GM18868 (cell line): ENCODE data around the gene CPLX1.

ENCODE experiments used
- ATAC-seq: cut with Tn5 transposase; IDR thresholded peaks from one replicate; pipeline ENCODE4 v1.9.1; 2021; ENCODE audit warnings: mild to moderate bottlenecking, moderate library complexity; ENCODE audit not compliant: unreplicated experiment

CPLX1 gene

DNA sequence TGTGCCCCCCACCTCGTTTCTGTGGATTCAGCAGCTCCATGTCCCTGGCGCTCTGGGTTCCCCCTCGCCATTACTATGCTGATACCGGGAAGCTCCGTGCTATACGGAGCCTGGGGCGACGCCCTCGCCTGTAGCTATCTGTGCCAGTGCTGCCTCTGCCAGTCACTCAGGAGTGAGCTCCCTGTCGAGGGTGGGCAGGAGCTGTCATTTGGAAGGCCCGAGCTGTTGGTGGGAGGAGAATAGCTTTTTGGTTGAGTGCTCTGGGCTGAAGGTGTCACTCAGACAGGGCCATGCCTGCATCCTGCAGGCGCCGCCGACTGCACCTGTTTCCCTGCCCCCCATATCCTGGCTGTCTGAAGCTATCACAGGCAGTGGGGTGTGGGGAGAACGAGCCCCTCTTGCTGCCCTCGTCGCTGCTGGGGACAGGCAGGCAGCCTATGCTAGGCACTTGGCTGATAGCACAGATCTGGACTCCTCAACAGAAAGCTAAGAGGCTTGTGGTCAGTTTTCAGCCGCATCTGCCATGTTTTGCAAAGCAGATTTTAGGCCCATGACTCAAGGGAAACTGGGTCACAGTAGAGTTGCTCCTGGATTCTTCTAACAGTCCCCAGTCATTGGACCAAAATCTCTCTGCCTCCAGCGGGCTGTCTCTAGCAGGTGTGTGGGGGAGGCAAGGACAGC is 31.8 kb downstream of the CPLX1 start:
- ATAC-seq: no peak

DNA sequence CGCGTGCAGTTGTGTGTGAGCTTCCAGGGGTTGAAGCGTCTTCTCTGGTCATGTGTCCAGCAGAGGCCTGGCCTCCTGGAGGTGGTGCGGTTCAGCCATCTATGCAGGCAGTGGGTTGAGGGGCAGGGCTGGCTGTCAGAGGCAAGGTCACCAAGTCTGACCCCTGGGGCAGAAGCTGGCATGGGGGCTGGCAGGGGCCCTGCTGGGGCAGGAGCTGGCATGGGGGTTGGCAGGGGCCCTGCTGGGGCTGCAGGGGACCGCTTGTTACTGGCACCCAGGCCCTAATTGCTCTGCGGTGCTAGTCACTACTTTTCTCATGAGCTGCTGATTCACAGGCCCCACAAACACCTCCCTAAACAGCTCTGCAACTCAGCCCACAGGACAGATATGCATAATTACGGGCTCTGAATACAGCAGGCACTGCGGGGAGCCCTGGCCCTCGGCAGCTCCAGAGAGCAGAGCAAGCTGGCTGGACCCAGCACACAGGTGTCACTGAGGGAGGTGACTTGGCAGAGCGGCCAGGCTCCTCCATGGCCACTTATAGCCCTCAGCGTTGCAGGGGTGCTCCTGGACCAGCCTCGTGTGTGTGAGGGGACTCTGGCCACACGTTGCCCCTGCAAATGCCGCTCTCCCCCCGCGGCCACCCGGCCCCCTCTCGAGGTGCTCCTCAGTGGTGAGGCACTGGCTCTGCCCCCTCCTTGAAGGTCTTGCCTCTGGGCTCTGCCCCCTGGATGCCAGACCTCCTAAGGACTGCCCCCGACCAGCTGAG is 32.7 kb downstream of the CPLX1 start:
- no peak for ATAC-seq

DNA sequence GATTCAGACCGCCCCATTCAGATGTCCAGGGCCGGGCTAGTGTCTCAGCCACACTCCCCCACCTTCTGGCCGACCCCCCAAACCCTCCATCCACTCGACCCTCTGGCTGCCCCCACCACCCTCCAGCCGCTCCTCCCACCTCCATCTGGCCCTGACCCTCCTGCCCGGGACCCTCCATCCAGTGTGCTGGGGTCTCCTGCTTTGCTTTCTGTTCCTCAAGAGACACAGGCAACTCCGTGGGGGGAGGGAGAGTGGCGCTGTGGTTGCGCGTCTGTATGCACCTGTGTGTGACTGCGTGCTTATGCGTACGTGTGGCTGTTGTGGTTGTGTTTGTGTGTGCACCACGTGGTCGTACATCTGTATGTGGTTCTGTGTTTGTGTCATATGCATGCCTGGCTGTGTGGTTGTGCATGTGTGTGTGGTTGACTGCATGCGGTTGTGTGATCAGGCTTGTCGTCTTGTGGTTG is 33.3 kb downstream of the CPLX1 start:
- no peak for ATAC-seq

DNA sequence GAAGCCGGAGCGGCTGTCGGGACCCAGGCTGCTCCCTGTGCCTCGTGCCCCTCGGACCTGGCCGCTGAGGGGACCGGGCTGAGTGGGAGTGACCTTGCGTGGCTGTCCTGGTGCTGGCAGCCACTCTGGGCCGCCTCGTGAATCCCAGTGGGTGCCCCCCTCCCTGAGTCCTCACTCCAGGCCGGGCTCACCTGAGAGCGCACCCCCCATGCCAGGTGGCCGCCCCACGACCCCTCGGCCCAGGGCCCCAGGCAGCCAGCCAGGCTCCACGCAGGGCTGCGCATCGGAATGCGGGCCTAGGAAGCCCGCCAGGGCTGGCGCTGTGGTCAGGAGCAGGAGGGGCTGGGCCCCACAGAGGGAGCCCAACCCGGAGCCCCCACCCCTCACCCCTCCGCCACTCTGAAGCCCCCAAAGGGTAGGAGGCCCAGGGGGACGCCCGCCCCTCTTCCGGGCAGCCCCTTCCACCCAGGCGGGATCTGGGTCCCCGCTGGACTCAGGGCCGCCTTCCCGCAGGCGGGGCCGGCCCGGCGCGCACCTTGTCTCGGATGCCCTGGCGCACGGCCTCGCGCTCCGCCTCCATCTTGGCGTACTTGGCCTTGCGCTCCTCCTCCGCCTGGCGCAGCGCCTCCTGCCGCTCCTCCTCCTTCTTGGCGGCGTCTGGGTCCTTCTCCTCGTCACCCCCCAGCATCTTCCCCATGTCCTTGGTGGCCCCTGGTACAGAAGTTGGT is 33.9 kb downstream of the CPLX1 start:
- ATAC-seq: no peak

DNA sequence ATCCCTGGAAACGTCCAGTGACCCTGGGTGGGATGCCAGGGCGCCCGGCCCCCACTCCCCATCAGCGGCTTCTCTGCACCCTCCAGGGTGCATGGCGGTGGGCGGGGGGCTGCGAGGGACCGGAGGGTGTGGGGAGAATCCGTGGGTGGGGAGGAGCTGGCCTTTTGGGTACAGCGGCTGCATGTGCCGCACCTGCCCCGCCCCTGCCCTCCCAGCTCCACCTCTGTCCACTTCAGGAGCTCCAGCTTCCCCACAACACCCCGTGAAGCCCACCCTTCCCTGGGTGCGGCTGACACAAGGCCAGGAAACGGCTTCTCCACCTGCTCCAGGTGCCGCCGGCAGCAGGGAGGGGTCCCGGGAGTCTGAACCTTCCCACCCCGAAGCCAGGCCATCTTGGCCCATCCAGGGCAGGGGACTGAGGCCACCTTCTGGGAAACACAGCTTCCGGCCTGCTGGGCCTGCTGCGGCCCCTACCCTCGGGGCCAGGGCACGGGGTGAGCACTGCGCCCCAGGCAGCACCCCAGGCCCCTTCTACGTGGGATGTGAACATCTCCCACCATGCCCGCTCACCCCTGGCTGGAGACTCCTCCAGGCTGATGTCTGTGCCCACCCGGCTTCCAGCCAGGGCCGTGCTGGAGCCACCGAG is 34.6 kb downstream of the CPLX1 start:
- ATAC-seq: no peak

DNA sequence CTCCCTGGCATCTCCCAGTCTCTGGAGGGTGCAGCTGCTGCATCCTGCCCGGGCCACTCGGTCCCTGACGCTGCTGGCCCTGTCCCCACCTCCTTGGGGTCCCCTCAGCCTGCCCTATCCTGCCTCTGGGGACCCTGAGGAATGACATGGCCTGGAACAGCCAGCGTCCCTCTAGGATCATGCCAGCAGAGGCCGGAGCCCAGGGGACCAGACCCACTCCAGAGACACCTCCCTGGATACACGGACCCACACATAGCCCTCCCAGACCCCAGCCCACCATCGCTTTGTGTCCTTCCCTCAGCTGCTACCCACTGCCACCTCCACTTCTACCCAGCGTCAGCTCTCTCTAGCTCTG is 35.5 kb downstream of the CPLX1 start:
- ATAC-seq: no peak

DNA sequence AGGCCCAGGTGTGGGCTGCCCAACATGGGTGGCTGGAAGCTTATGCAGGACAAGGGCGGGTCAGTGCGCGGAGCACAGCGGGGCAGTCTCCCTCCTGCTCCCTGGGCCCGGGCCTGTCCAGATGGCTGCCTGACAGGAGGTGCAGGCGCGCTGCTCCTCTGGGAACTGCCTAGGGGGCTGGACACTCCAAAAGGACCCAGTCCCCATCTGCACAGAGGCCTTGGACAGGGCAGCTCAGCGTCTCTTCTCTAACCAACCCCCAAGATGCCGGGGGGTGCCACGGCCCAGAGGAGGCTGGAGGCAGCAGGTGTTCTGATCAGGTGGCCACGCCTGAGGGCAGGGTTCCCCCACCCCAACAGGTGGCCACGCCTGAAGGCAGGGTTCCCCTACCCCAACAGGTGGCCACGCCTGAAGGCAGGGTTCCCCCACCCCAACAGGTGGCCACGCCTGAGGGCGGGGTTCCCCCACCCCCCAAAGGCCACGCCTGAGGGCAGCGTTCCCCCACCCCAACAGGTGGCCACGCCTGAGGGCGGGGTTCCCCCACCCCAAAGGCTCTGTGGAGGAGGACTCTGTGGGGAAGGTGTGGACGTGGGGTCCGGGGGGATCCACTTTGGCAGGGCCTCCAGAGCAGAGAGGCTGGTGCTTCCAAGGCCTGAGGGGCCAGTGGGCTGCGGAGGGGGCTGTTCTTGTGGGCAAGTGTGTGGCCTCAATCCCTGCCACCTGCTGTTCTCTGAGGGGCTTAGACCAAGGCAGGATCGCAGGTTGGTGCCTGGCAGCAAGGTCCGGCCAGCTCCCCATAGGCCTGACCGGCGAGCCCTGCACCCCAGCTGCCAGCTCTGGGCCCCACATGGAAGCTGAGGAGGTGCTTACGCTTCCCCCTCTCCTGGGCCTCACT is 36.1 kb downstream of the CPLX1 start:
- ATAC-seq: no peak

DNA sequence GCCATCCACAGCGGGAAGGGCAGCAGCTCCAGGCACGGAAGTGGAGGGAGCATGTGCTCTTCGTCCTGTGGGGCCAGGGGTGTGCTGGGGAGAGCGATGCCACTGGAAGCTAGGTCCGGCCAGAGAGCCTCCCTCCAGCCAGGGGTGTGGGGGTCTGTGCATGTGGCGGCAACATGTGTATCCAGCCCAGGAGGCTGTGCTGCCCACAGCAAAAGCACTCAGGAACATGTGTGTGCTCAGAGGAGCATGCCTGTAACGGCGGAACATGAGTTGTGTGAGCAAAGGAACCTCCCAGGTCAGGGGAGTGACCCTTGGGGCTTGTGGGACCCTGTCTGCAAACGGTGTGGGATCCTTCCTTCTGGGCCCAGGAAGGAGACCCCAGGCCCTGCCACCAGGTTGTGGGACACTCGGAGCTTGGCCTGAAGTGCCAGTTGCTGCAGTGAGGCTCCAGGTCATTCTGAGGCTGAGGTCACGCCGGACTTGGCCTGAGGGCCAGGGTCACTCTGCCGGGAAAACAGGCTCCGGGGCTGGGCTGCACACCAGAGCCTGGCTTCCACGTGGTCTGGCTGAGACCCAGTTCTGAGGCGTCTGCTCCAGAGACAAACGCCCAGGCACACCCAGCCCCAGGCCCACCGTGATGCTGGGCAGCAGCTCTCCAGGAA is 37.2 kb downstream of the CPLX1 start:
- ATAC-seq: no peak

DNA sequence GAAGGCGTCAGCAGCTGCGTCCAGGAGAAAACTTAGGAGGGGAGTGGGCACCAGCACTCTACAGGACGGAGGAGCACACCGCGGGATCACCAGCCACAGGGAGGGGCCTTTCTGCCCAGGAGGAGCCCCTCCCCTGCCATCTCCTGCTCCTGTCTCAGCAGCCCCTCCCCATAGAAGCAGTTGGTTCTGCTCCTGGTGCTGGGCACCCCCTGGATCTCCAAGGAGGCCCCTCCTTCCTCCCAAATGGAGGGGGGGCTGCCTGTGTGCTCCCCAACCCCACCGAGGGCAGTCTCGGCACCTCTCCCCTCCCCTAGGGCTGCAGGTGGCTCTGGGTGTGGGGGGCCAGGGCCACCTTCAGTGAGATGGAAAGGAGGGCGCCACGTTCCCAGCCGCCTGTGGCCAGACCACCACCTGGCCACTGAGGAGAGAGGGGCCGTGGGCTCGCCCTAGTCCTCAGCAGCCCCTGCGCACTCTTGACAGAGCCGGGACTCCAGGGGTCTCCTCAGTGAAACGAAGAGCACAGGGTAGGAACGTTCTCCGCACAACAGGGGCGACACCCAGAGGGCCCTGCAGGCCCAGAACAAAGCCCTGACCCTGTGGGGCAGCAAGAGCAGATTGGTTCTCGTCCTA is 37.8 kb downstream of the CPLX1 start:
- no peak for ATAC-seq

DNA sequence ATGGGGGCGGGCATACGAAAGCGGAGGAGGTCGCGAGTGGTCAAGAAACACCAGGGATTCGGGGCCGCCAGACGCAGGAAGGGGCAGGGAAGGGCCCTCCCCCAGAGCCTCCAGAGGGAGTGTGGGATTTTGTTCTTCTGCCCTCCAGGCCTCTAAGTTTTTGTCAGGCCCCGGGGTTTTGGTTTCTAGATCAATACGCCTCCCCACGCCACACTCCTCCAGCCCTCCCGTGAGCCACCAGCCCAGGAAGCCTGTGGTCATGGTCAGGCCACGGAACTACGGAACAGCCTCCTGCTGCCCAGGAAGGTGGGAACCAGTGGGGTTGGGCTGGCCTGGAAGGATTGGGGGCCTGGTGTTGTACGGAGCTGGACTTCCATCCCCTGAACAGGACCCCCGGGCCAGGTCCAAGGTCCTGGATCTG is 38.4 kb downstream of the CPLX1 start:
- no peak for ATAC-seq

GRCh38 chr4:786861-787300 is 39.0 kb downstream of the CPLX1 start:
- no peak for ATAC-seq

- no peak for ATAC-seq
These were observed 39.7 kb downstream of the CPLX1 start for GRCh38 chr4:786074-786741.

GRCh38 chr4:785332-786073 is 40.4 kb downstream of the CPLX1 start:
- ATAC-seq: no peak

GRCh38 chr4:784401-785331 is 41.3 kb downstream of the CPLX1 start:
- no peak for ATAC-seq

DNA sequence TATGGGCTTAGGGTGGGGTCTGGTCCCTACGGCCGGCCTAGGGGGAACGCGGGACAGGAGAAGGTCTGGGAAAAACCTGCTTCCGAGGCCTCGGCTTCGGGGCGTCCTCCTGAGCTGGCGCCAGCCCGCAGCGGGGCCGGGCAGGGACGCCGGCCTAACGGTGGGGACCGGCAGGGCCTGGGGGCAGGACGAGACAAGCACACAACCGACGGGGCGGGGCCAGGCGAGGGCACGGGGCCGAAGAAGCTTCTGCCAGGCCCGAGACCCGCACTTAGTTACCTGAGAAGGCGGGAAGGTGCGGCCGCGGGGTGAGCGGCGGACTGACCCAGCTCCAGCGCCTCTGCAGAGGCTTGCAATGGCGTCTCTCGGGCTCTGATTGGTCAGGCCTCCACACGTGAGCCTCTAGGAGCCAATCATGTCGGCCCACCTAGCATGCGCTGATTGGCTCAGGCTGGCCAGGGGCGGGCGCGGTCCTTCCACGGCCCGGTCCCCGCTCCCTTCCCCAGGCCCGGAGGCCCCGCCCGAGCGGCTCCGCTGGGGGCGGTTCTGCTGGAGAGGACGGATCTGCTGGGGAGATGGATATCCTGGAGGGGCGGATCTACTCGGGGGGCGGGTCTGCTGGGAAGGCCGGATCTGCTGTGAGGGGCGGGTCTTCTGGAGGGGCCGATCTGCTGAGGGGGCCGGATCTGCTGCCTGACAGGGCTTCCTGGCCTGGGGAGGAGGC is 44.3 kb downstream of the CPLX1 start:
- ATAC-seq: peak; percentile 95
